SU-DHL-6 (cell line): ENCODE results near the gene CMPK1.
A peak's percentile ranks its signal among the peaks of the same experiment; 100 is the strongest.
"Not testable (repeated sequence)": the region's sequence is repeated elsewhere in the genome, so short reads cannot be mapped to it uniquely, and the experiment has no call there.

Source experiments
- H2AFZ ChIP-seq: fragments of 200-600 bp; sonication (generic); 2 replicates; pipeline ENCODE4 v1.6.1; 2014; ENCODE audit warnings: low read depth, mild to moderate bottlenecking, moderate library complexity, mixed read lengths, antibody characterized with exemption, low read length; ENCODE audit not compliant: severe bottlenecking
- H3F3A ChIP-seq: fragments of 200-600 bp; shearing (Covaris generic); 2 replicates; pipeline ENCODE4 v1.6.0; 2016; ENCODE audit warnings: antibody characterized with exemption, mild to moderate bottlenecking; ENCODE audit not compliant: insufficient read depth
- H3K27ac ChIP-seq: fragments of 200-600 bp; sonication (generic); 2 replicates; pipeline ENCODE4 v1.5.1; 2016; ENCODE audit warnings: low read depth, mild to moderate bottlenecking, low read length, moderate library complexity, mixed read lengths
- H3K27me3 ChIP-seq: fragments of 200-600 bp; sonication (generic), shearing (Covaris generic); 2 replicates; pipeline ENCODE4 v1.6.0; 2014; ENCODE audit warnings: mild to moderate bottlenecking, low read length
- H3K36me3 ChIP-seq: fragments of 200-600 bp; sonication (generic); 2 replicates; pipeline ENCODE4 v1.6.1; 2014; ENCODE audit warnings: mild to moderate bottlenecking, low read length, mixed read lengths
- H3K4me2 ChIP-seq: fragments of 300-600, 200-600 bp; shearing (Covaris generic), sonication (generic); 2 replicates; pipeline ENCODE4 v1.6.0; 2014; ENCODE audit warnings: low read length, low read depth, mild to moderate bottlenecking; ENCODE audit not compliant: poor library complexity, severe bottlenecking
- H3K4me3 ChIP-seq: fragments of 200-600 bp; sonication (generic); 2 replicates; pipeline ENCODE4 v1.5.1; 2014; ENCODE audit warnings: antibody characterized with exemption, low read length, mild to moderate bottlenecking, mixed read lengths; ENCODE audit not compliant: insufficient read depth, poor library complexity, severe bottlenecking
- H3K79me2 ChIP-seq: fragments of 200-600 bp; sonication (generic); 2 replicates; pipeline ENCODE4 v1.6.1; 2014; ENCODE audit warnings: mild to moderate bottlenecking, low read length, moderate library complexity; ENCODE audit not compliant: insufficient read depth
- H3K9ac ChIP-seq: fragments of 200-600 bp; sonication (generic); 2 replicates; pipeline ENCODE4 v1.7.0; 2014; ENCODE audit warnings: mild to moderate bottlenecking, low read length
- H3K9me2 ChIP-seq: fragments of 200-600 bp; sonication (generic); replicated peaks from 2 replicates; pipeline ENCODE4 v1.6.1; 2014; ENCODE audit warnings: low read length; ENCODE audit not compliant: insufficient read depth
- H3K9me3 ChIP-seq: fragments of 200-600 bp; sonication (generic); 2 replicates; pipeline ENCODE4 v1.6.1; 2014; ENCODE audit warnings: low read length, mixed read lengths; ENCODE audit not compliant: insufficient read depth
- H4K20me1 ChIP-seq: fragments of 200-600 bp; sonication (generic); 2 replicates; pipeline ENCODE4 v1.6.1; 2014; ENCODE audit warnings: low read depth, mild to moderate bottlenecking, antibody characterized with exemption, low read length, moderate library complexity, mixed read lengths
- EZH2phosphoT487 ChIP-seq: fragments of 200-600 bp; sonication (generic), shearing (Covaris generic); conservative IDR thresholded peaks from 2 replicates; pipeline ENCODE4 v1.6.1; 2018; ENCODE audit warnings: mild to moderate bottlenecking, antibody characterized with exemption, low read length, moderate library complexity, mixed read lengths
- TF ChIP-seq, protein P1 (sequence below): fragments of 200-600 bp; sonication (generic); IDR thresholded peaks from one replicate; pipeline ENCODE4 v1.5.1; 2017; ENCODE audit warnings: antibody characterized with exemption, mild to moderate bottlenecking, low read length, moderate library complexity; ENCODE audit not compliant: insufficient read depth, poor library complexity, severe bottlenecking

CMPK1 gene, protein sequence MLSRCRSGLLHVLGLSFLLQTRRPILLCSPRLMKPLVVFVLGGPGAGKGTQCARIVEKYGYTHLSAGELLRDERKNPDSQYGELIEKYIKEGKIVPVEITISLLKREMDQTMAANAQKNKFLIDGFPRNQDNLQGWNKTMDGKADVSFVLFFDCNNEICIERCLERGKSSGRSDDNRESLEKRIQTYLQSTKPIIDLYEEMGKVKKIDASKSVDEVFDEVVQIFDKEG

DNA sequence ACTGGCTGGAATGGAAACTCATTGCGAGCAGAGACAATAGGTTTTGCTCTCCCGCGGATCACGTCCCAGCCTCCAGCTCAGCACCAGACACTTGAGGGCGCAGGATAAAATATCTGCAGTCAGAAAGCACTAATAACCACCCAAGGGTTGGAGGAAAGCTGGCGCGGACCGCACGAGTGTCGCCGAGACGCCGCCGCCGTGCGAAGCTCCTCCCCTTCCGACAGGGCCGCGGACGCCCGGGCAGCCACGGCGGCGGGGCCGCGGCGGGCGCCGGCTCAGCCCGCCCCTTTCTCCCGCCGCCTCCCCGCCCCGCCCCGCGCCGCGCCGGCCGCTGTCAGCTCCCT, at the start of gene CMPK1:
CMPK1 (plus strand) TSS at position 213 of the 344 bp plus-strand sequence. CDS start 156 bp downstream, outside the sequence.
- Histone ChIP-seq H3K4me2 (peak within 1 kb of the TSS; percentile 93), H3F3A (peaks cover 10% of the 10 kb centered on the region), H3K27me3 (no peaks in the 10 kb centered on the region), H2AFZ (peak within 1 kb of the TSS; percentile 99), H3K4me3 (peak within 1 kb of the TSS; percentile 100), H3K36me3 (no peaks in the 10 kb centered on the region; the same call in 1 of the 2 replicates), H3K9me2 (no peaks in the 10 kb centered on the region), H3K79me2 (peaks cover 43% of the 10 kb centered on the region), H3K27ac (peak within 1 kb of the TSS; percentile 90), H4K20me1 (no peaks in the 10 kb centered on the region), H3K9me3 (no peaks in the 10 kb centered on the region), H3K9ac (peak within 1 kb of the TSS; percentile 99)
- no peak for TF ChIP-seq EZH2phosphoT487
- TF ChIP-seq, protein P1, sequence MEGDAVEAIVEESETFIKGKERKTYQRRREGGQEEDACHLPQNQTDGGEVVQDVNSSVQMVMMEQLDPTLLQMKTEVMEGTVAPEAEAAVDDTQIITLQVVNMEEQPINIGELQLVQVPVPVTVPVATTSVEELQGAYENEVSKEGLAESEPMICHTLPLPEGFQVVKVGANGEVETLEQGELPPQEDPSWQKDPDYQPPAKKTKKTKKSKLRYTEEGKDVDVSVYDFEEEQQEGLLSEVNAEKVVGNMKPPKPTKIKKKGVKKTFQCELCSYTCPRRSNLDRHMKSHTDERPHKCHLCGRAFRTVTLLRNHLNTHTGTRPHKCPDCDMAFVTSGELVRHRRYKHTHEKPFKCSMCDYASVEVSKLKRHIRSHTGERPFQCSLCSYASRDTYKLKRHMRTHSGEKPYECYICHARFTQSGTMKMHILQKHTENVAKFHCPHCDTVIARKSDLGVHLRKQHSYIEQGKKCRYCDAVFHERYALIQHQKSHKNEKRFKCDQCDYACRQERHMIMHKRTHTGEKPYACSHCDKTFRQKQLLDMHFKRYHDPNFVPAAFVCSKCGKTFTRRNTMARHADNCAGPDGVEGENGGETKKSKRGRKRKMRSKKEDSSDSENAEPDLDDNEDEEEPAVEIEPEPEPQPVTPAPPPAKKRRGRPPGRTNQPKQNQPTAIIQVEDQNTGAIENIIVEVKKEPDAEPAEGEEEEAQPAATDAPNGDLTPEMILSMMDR, result peak; percentile 10

DNA sequence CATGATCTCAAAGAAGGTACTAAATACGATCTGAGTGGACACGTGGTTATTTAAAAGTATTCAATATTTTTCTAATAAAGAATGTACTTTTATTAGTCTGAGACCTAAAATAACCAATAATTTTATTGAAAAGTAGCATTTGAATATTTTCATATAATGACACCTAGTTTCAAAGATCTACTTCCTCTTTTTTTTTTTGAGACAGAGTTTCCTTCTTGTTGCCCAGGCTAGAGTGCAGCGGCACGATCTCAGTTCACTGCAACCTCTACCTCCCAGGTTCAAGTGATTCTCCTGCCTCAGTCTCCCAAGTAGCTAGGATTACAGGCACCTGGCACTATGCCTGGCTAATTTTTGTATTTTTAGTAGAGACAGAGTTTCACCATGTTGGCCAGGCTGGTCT, 45.5 kb upstream of the CMPK1 start:
- peaks cover 33% of the 10 kb centered on the region for H3K36me3 ChIP-seq
- H3K9me2 ChIP-seq, H3K9me3 ChIP-seq, H3K4me2 ChIP-seq, H3K79me2 ChIP-seq, H3K27ac ChIP-seq, H3K27me3 ChIP-seq, H3K4me3 ChIP-seq, H3K9ac ChIP-seq, H3F3A ChIP-seq, H4K20me1 ChIP-seq, H2AFZ ChIP-seq: not testable (repeated sequence)

DNA sequence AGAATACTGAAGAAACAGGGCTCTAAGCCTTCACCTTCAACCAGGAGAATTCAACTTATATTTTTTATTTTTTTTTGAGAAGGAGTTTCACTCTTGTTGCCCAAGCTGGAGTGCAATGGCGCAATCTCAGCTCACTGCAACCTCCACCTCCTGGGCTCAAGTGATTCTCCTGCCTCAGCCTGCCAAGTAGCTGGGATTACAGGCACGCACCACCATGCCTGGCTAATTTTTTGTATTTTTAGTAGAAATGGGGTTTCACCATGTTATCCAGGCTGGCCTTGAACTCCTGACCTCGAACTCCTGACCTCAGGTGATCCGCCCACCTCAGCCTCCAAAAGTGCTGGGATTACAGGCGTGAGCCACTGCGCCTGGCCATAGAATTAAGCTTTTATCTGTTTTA, 38.7 kb upstream of the CMPK1 start:
- H2AFZ ChIP-seq, H3K27ac ChIP-seq, H3K9ac ChIP-seq, H4K20me1 ChIP-seq, H3K79me2 ChIP-seq, H3K9me3 ChIP-seq, H3K4me3 ChIP-seq, H3K9me2 ChIP-seq, H3F3A ChIP-seq, H3K4me2 ChIP-seq, H3K27me3 ChIP-seq: not testable (repeated sequence)
- H3K36me3 ChIP-seq, result peaks cover 47% of the 10 kb centered on the region

DNA sequence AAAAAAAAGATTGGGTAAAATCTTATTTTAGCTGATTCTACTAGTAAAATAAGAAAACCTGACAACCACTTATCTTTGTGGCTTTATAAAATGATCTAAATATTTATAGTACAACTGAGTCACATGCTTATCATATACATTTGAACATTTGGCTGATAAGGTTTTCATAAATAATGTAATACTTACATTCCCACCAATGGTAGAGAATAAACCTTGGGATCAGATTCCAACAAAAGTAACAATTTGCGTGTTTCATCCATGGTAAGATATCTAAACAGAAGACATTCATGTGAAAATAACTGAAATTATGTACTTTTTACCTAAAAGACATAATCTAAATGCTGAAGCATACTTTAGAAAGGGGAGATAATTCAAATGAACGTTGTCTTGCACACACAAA, 38.0 kb upstream of the CMPK1 start:
- H3K27me3 ChIP-seq, result no peaks in the 10 kb centered on the region
- no peak overlapping the region for H3K4me3 ChIP-seq
- H3K9me2 ChIP-seq, result no peaks in the 10 kb centered on the region
- TF ChIP-seq, protein P1, result no peak
- TF ChIP-seq EZH2phosphoT487, result no peak
- H3F3A ChIP-seq, result no peaks in the 10 kb centered on the region
- H3K9ac ChIP-seq, result no peak overlapping the region
- no peaks in the 10 kb centered on the region for H3K9me3 ChIP-seq
- H3K27ac ChIP-seq, result no peak overlapping the region
- peaks cover 48% of the 10 kb centered on the region for H3K36me3 ChIP-seq
- no peaks in the 10 kb centered on the region for H3K79me2 ChIP-seq
- no peak overlapping the region for H3K4me2 ChIP-seq
- H4K20me1 ChIP-seq, result no peaks in the 10 kb centered on the region
- H2AFZ ChIP-seq, result no peak overlapping the region
